ENCODE measurements around the gene AP3D1.

The AP3D1 gene

DNA sequence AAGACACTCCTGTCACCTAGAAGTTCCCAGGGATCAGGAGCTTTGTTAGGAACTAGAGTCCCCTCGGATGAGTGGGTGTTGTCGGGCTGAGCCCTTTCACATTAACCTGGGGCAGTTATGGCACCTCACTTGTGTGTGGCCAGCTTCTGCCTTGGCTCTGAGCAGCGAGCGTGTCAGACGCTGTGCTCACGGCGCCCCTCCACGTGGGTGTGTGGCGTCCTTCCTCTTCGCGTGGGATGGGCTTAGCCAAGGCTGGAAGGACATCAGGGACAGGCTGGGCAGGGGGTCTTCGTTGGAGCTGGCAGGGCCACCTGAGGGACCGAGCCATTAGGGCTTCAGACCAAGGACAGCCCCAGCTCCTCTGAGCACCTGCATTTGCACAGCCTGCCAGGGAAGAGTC, 35.8 kb upstream of the AP3D1 start:
- no peak for DNase-seq

DNA sequence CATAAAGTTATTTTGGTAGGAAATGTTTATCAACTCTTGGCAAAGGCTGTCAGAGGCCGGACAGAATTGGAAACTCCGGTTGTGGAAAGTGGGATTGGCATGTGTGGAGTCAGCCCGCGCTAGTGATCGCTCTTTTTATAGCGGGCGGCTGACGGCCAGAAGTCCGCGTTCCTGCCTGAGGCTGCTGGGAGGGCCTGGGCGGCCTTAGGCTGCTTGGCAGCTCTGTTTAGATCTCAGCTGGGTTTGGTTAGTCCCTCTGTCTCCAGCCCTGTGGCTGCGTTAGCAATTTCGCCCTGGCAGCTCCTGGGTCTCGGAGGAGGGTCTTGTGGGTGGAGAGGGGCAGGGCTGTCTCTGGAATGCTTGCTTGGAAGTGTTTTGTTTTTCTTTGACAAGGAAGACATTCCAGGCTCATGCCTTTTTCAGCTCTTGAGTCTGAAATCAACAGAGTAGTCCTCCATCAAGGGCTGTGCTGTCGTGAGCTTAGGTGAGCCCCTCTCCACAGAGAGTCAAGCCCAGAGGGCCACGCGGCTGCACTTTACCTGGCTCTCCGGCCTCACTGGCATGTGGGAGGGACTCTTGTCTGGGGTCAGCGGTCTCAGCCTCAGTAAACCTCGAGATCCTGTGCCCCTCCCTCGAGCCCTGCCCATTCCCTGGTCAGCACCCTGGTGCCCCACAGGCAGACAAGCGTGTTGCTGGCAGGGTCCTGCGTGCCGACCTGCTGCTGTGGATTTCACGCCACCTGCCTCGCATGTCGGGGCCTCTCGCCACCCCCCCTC, 34.9 kb upstream of the AP3D1 start:
- no peak overlapping the region for H2AFZ ChIP-seq (ENCODE audit: low read depth, low read length)
- 71% methylated on average over 28 of the region's 28 CpGs for WGBS
- peak overlapping the region; percentile 0 for H2BK5ac ChIP-seq (ENCODE audit: low read depth, low read length, poor library complexity, severe bottlenecking)
- peak overlapping the region in 1 of 2 experiments; percentile 61 for H3K14ac ChIP-seq (ENCODE audit: low read length in 2 of 2)
- peaks cover 31% of the 10 kb centered on the region for H3K79me1 ChIP-seq (replicated peaks; ENCODE audit: low read length, poor library complexity, severe bottlenecking)
- H3K4me2 ChIP-seq (ENCODE audit: low read length, poor library complexity, severe bottlenecking): peak overlapping the region; percentile 36
- peak overlapping the region; percentile 79 for H3K9ac ChIP-seq (ENCODE audit: low read length)
- H3K4me1 ChIP-seq (ENCODE audit: control insufficient read depth, insufficient read depth, low read depth, low read length): peaks cover 54% of the 10 kb centered on the region
- DNase-seq: peak; percentile 82
- H2AK5ac ChIP-seq (ENCODE audit: low read length, severe bottlenecking): peak overlapping the region; percentile 27
- peak overlapping the region in 1 of 2 experiments; percentile 3 for H3K18ac ChIP-seq (ENCODE audit: low read depth in 1 of 2, low read length in 2 of 2)
- no peak overlapping the region for H4K8ac ChIP-seq (ENCODE audit: low read length)
- no peak overlapping the region for H2BK15ac ChIP-seq (ENCODE audit: low read depth, poor library complexity, severe bottlenecking)
- no peaks in the 10 kb centered on the region for H3K27me3 ChIP-seq (ENCODE audit: control insufficient read depth in 1 of 2, insufficient read depth in 1 of 2, low read length in 2 of 2)
- H3K36me3 ChIP-seq (ENCODE audit: control insufficient read depth in 1 of 2, insufficient read depth in 2 of 2, low read depth in 1 of 2, low read length in 2 of 2): peaks cover 66% of the 10 kb centered on the region in 2 experiments
- H3K9me3 ChIP-seq (ENCODE audit: control insufficient read depth, low read length): no peaks in the 10 kb centered on the region
- no peak overlapping the region for H2BK12ac ChIP-seq (ENCODE audit: low read length in 2 of 2)
- H3K4me3 ChIP-seq (ENCODE audit: insufficient read depth in 1 of 2, low read depth in 1 of 2, low read length in 2 of 2): peak overlapping the region in 1 of 2 experiments; percentile 54
- peak overlapping the region; percentile 85 for H3K27ac ChIP-seq (ENCODE audit: low read length, poor library complexity, severe bottlenecking)
- H4K91ac ChIP-seq (ENCODE audit: low read length): peak overlapping the region; percentile 35
- no peak overlapping the region for H3K4ac ChIP-seq (ENCODE audit: low read depth in 1 of 2, low read length in 2 of 2)
- no peak overlapping the region for H3K23ac ChIP-seq (ENCODE audit: low read length in 2 of 2)
- H2BK120ac ChIP-seq (ENCODE audit: low read depth, low read length): no peak overlapping the region

More for the DNA sequence above, 35.8 kb upstream of the AP3D1 start:
- Histone ChIP-seq H3K4me3 (ENCODE audit: insufficient read depth in 1 of 2, low read depth in 1 of 2, low read length in 2 of 2) (peak overlapping the region in 1 of 2 experiments; percentile 18), H3K27ac (ENCODE audit: low read length, poor library complexity, severe bottlenecking) (peak overlapping the region; percentile 85), H3K27me3 (ENCODE audit: control insufficient read depth in 1 of 2, insufficient read depth in 1 of 2, low read length in 2 of 2) (no peaks in the 10 kb centered on the region), H3K36me3 (ENCODE audit: control insufficient read depth in 1 of 2, insufficient read depth in 2 of 2, low read depth in 1 of 2, low read length in 2 of 2) (peaks cover 72 to 75% of the 10 kb centered on the region in 2 experiments), H3K14ac (ENCODE audit: low read length in 2 of 2) (no peak overlapping the region), H2BK15ac (ENCODE audit: low read depth, poor library complexity, severe bottlenecking) (no peak overlapping the region), H2AFZ (ENCODE audit: low read depth, low read length) (no peak overlapping the region), H3K9ac (ENCODE audit: low read length) (peak overlapping the region; percentile 79), H3K4me1 (ENCODE audit: control insufficient read depth, insufficient read depth, low read depth, low read length) (peaks cover 51% of the 10 kb centered on the region), H3K79me1 (replicated peaks; ENCODE audit: low read length, poor library complexity, severe bottlenecking) (peaks cover 39% of the 10 kb centered on the region), H4K8ac (ENCODE audit: low read length) (no peak overlapping the region), H2BK120ac (ENCODE audit: low read depth, low read length) (no peak overlapping the region), H3K18ac (ENCODE audit: low read depth in 1 of 2, low read length in 2 of 2) (no peak overlapping the region), H2BK12ac (ENCODE audit: low read length in 2 of 2) (no peak overlapping the region), H3K4ac (ENCODE audit: low read depth in 1 of 2, low read length in 2 of 2) (no peak overlapping the region), H2AK5ac (ENCODE audit: low read length, severe bottlenecking) (peak overlapping the region; percentile 8), H3K4me2 (ENCODE audit: low read length, poor library complexity, severe bottlenecking) (no peak overlapping the region), H4K91ac (ENCODE audit: low read length) (no peak overlapping the region), H3K9me3 (ENCODE audit: control insufficient read depth, low read length) (no peaks in the 10 kb centered on the region), H3K23ac (ENCODE audit: low read length in 2 of 2) (peak overlapping the region in 1 of 2 experiments; percentile 0), H2BK5ac (ENCODE audit: low read depth, low read length, poor library complexity, severe bottlenecking) (no peak overlapping the region)
- 95% methylated on average over 13 of the region's 13 CpGs for WGBS

DNA sequence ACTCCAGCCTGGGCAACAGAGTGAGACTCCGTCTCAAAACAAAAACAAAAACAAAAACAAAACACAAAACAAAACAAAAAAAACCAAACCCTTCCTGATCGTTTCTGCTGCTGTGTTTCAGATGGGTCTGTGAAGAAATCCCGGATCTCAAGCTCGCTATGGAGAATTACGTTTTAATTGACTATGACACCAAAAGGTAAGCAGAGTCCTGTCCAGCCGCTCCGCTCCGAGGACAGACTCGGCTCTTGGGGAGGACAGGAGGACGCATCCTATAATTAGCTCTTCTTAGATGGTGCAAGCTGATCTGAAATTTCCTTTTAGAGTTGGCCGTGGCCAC, 34.3 kb upstream of the AP3D1 start:
- Histone ChIP-seq H2BK120ac (ENCODE audit: low read depth, low read length) (no peak overlapping the region), H3K4me2 (ENCODE audit: low read length, poor library complexity, severe bottlenecking) (peak overlapping the region; percentile 36), H2BK12ac (ENCODE audit: low read length in 2 of 2) (no peak overlapping the region), H3K18ac (ENCODE audit: low read depth in 1 of 2, low read length in 2 of 2) (no peak overlapping the region), H3K27me3 (ENCODE audit: control insufficient read depth in 1 of 2, insufficient read depth in 1 of 2, low read length in 2 of 2) (no peaks in the 10 kb centered on the region), H3K4me3 (ENCODE audit: insufficient read depth in 1 of 2, low read depth in 1 of 2, low read length in 2 of 2) (peak overlapping the region in 1 of 2 experiments; percentile 48), H3K23ac (ENCODE audit: low read length in 2 of 2) (no peak overlapping the region), H3K14ac (ENCODE audit: low read length in 2 of 2) (no peak overlapping the region), H3K4me1 (ENCODE audit: control insufficient read depth, insufficient read depth, low read depth, low read length) (peaks cover 59% of the 10 kb centered on the region), H2BK5ac (ENCODE audit: low read depth, low read length, poor library complexity, severe bottlenecking) (peak overlapping the region; percentile 0), H3K9me3 (ENCODE audit: control insufficient read depth, low read length) (no peaks in the 10 kb centered on the region), H3K9ac (ENCODE audit: low read length) (peak overlapping the region; percentile 76), H2AK5ac (ENCODE audit: low read length, severe bottlenecking) (peak overlapping the region; percentile 67), H3K27ac (ENCODE audit: low read length, poor library complexity, severe bottlenecking) (peak overlapping the region; percentile 85), H2BK15ac (ENCODE audit: low read depth, poor library complexity, severe bottlenecking) (no peak overlapping the region), H3K4ac (ENCODE audit: low read depth in 1 of 2, low read length in 2 of 2) (no peak overlapping the region), H4K91ac (ENCODE audit: low read length) (no peak overlapping the region), H4K8ac (ENCODE audit: low read length) (no peak overlapping the region), H2AFZ (ENCODE audit: low read depth, low read length) (no peak overlapping the region), H3K79me1 (replicated peaks; ENCODE audit: low read length, poor library complexity, severe bottlenecking) (peaks cover 29% of the 10 kb centered on the region), H3K36me3 (ENCODE audit: control insufficient read depth in 1 of 2, insufficient read depth in 2 of 2, low read depth in 1 of 2, low read length in 2 of 2) (peaks cover 65 to 66% of the 10 kb centered on the region in 2 experiments)
- no peak for DNase-seq
- WGBS: 88% methylated on average over 11 of the region's 11 CpGs

DNA sequence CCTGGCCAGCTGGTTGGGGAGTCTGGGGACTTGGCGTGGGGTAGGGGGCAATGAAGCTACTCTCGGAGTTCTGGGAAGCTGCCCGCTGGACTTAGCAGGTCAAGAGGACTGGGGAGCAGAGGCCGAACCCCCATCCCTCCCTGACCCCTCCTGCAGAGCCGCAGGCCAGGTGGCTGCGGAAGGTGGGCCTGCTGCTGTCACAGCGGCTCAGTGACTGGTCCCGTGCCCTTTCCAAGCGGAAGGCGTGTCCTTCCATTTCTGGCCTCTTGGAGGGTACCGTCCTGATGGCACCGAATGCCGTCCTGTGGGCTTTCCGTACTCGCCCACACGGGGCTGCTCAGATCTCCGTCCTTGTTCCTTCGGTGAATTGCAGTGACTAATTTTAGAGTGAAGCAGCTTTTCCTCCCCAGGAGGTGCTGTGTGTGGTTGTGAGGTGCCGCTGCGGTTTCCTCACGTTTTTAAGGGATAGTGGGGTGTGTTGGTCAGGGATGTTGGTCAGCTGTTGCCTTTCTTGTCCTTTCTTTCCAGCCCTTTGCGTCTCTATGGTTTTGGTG, 33.1 kb upstream of the AP3D1 start:
- 96% methylated on average over 22 of the region's 22 CpGs for WGBS
- H3K9ac ChIP-seq (ENCODE audit: low read length): no peak overlapping the region
- H3K4me1 ChIP-seq (ENCODE audit: control insufficient read depth, insufficient read depth, low read depth, low read length): peaks cover 62% of the 10 kb centered on the region
- H3K4ac ChIP-seq (ENCODE audit: low read depth in 1 of 2, low read length in 2 of 2): no peak overlapping the region
- DNase-seq: no peak
- H3K79me1 ChIP-seq (replicated peaks; ENCODE audit: low read length, poor library complexity, severe bottlenecking): peaks cover 21% of the 10 kb centered on the region
- no peak overlapping the region for H3K18ac ChIP-seq (ENCODE audit: low read depth in 1 of 2, low read length in 2 of 2)
- H2BK15ac ChIP-seq (ENCODE audit: low read depth, poor library complexity, severe bottlenecking): no peak overlapping the region
- no peak overlapping the region for H2BK12ac ChIP-seq (ENCODE audit: low read length in 2 of 2)
- no peak overlapping the region for H3K4me3 ChIP-seq (ENCODE audit: insufficient read depth in 1 of 2, low read depth in 1 of 2, low read length in 2 of 2)
- H3K9me3 ChIP-seq (ENCODE audit: control insufficient read depth, low read length): no peaks in the 10 kb centered on the region
- H4K8ac ChIP-seq (ENCODE audit: low read length): no peak overlapping the region
- H3K14ac ChIP-seq (ENCODE audit: low read length in 2 of 2): no peak overlapping the region
- H3K4me2 ChIP-seq (ENCODE audit: low read length, poor library complexity, severe bottlenecking): no peak overlapping the region
- no peak overlapping the region for H2BK5ac ChIP-seq (ENCODE audit: low read depth, low read length, poor library complexity, severe bottlenecking)
- H3K36me3 ChIP-seq (ENCODE audit: control insufficient read depth in 1 of 2, insufficient read depth in 2 of 2, low read depth in 1 of 2, low read length in 2 of 2): peaks cover 63 to 65% of the 10 kb centered on the region in 2 experiments
- no peak overlapping the region for H2BK120ac ChIP-seq (ENCODE audit: low read depth, low read length)
- H4K91ac ChIP-seq (ENCODE audit: low read length): no peak overlapping the region
- no peak overlapping the region for H3K23ac ChIP-seq (ENCODE audit: low read length in 2 of 2)
- no peak overlapping the region for H3K27ac ChIP-seq (ENCODE audit: low read length, poor library complexity, severe bottlenecking)
- no peak overlapping the region for H2AFZ ChIP-seq (ENCODE audit: low read depth, low read length)
- H3K27me3 ChIP-seq (ENCODE audit: control insufficient read depth in 1 of 2, insufficient read depth in 1 of 2, low read length in 2 of 2): no peaks in the 10 kb centered on the region
- no peak overlapping the region for H2AK5ac ChIP-seq (ENCODE audit: low read length, severe bottlenecking)
